GM18502 (cell line): Measurements from ENCODE around the gene PPM1M.

Experiments used
- ATAC-seq: cut with Tn5 transposase; IDR thresholded peaks from one replicate; pipeline ENCODE4 v1.9.1; 2021; ENCODE audit warnings: mild to moderate bottlenecking; ENCODE audit not compliant: unreplicated experiment, poor library complexity

Gene PPM1M

GRCh38 chr3:52292247-52293065, 46.9 kb downstream of the PPM1M start:
- ATAC-seq = no peak

GRCh38 chr3:52293491-52294319, 48.1 kb downstream of the PPM1M start:
- no peak for ATAC-seq

DNA sequence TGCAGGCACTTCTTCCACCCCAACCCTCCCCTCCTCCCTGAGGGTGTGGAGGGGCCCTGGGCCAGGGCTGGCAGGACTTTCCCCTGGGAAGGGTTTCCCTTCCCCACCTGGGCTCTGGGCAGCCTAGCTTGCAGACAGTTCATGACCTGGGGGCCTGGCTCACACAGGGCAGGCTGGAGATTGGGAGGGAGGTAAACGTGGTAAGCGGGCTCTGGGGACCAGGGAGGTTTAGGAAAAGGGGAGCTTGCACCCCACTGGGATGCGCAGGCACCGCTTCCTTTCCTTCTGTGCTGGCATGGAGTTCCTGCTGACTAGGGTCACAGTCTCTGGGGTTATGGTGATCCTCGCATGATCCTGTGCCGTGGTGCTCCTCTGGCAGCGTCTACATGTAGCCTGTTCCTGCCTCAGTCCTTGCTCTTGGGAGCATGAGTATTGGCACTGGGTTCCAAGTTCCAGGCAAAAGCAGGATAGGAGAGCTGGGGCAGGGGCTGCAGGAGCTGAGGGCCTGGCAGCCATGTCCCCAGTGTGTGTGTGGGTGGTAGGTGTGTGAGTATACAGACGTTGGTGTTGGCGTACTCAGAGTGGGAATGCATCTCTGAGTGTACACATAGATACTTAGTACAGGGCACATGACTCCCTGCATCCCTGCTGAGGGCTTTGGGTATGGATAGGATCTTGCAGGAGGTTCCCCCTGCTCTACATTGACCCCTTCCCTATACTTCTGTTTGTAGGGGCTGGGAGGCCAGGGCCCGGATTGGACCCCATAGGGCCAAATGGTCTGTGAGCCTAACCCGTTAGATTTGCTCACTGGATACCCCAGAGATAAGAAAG, 49.0 kb downstream of the PPM1M start:
- ATAC-seq = no peak

GRCh38 chr3:52295671-52296208, 50.2 kb downstream of the PPM1M start:
- no peak for ATAC-seq

DNA sequence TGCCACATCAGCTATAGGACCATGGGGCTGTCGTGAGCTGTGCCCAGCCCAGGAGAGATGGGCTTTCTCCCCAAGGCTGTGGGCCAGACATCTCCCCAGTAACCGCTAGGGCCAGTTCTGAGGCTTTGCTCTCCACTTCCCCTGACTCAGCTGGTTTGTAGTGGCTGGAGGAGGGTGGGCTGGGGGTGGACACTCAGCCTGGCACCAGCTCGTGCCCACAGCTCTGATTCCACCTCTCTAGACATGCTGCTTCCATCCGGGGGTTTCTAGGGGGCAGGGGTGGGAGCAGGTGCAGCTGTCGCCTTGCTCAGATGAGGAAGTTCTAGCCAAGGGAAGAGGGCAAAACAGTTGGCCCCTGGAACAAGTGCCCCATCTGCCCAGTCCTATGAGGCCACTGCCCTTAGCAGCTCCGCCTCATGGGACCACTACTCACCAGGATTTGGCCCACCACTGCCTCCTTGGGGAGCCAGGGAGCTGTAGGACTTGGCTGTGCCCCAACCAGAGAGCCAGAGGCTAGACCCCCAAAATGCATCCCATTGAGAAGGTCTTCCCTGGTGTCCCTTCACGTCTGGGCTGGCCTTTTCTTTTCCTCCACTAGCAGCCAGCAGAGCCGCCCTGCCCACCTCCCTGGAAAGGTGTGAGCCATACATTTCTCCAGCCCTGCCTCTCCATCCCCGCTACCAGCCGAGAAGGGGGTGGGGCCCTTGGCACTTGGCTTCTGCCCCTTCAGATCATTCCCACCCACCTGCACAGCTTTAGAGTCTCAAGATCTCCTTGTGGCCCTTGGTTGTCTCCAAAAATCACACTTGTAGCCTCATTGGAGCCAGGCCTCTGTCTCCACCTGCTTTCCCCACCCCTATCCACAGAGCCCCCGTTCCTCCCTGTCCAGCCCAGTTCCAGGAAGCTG, 51.9 kb downstream of the PPM1M start:
- ATAC-seq = no peak

DNA sequence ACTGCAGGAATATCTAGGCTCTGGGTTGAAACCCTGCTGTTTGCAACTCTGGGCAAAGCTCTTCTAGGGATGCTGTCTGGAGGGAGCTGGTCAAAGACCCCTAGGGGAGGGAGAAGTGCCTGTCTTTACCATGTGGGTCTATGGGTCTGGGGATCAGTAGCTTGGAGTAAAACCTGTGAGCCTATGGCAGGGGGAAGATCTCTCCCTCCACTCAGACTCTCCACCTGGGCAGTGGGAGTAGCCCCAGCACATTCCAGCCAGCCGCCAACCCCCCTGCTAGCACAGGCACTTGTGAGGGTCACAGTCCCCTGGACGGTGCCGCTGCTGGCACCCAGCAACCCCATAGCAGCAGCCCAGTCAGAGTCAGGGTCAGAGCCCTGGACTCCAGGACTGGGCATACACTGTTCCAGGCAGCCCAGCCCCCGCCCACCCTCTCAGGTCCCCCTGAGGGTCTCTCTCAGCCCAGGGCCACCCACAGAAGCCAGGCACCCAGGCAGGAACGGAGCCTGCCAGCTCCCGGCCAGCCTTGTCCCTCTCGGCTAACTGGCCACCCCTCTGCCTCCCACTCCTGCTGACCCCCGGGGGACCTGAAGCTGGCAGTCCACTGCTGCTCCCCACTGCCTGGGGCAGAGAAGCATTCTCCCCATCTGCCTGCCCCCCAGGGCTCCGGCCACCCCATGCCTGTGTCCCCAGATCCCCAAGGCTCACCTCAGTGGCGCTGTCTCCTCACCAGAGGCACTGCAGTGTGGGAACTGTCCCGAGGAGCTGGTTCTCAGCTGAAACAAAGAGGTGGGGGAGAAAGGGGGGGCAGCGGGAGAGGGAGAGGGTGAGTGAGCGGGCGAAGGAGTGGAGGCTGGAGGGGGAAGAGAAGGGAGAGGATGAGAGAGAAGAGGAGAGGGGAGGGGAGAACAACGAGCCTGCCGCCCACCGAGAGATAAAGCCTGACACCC, 52.9 kb downstream of the PPM1M start:
- no peak for ATAC-seq

GRCh38 chr3:52299247-52299878, 53.8 kb downstream of the PPM1M start:
- no peak for ATAC-seq
